ENCODE measurements around the gene KRT72.

DNA sequence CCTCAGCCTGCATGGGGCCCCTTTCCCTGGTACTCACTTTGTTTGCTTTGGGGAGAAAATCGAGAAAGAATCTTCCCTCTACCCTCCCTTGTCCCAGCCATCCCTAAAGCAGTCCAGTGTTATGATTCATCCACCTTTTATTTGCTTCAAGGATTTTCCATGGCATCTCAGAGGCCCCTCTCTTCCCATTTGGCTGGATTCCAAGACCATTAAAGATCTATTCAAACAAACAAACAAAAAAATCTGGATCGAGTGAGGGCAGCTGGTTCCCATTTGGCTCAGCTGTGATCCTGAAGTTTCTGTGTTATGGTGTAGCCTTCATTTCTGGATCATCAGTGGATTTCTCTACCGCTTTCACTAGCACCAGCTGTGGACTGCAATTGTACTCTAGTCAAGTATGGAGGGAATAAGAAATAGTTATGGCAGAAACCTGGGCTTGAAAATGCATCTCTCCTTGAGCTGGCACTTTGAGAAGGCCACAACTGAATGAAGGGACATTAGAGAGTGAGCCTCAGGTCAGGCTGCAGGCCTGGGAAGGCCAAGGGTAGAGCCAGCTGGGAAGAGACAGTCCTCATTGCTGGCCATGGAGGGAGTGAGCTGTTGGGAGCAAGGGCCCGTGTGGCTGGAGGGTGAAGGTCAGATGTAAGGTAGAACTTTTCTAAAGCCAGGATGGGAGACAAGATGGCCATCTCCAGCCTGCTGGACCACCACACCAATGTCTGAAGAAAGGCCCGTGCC is 62.0 kb downstream of the KRT72 start:
- TF ChIP-seq, protein P1, sequence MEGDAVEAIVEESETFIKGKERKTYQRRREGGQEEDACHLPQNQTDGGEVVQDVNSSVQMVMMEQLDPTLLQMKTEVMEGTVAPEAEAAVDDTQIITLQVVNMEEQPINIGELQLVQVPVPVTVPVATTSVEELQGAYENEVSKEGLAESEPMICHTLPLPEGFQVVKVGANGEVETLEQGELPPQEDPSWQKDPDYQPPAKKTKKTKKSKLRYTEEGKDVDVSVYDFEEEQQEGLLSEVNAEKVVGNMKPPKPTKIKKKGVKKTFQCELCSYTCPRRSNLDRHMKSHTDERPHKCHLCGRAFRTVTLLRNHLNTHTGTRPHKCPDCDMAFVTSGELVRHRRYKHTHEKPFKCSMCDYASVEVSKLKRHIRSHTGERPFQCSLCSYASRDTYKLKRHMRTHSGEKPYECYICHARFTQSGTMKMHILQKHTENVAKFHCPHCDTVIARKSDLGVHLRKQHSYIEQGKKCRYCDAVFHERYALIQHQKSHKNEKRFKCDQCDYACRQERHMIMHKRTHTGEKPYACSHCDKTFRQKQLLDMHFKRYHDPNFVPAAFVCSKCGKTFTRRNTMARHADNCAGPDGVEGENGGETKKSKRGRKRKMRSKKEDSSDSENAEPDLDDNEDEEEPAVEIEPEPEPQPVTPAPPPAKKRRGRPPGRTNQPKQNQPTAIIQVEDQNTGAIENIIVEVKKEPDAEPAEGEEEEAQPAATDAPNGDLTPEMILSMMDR (IDR thresholded peaks at IDR 0.05; ENCODE audit: low read depth, low read length) = no peak
- TF ChIP-seq EZH2phosphoT487 (IDR thresholded peaks at IDR 0.05; ENCODE audit: low read depth) = no peak

All from OCI-LY3 (cell line).